Endothelial cell of umbilical vein (primary cell): ENCODE measurements around the gene TP73.

Source experiments
- CTCF ChIP-seq, 2 donors: IDR thresholded peaks; 1 replicate in 1 of 2; 2 replicates in 1 of 2; pipeline ENCODE4 v1.5.1; 2011; ENCODE audit warnings: low read length in 2 of 2, mild to moderate bottlenecking in 2 of 2, moderate library complexity in 2 of 2, control low read depth in 1 of 2, inconsistent platforms in 1 of 2, low read depth in 1 of 2; ENCODE audit not compliant: insufficient read depth in 1 of 2; ENCODE audit errors: extremely low read depth in 1 of 2
- GATA2 ChIP-seq: IDR thresholded peaks from 2 replicates; pipeline ENCODE4 v1.7.0; 2011; ENCODE audit warnings: low read depth, mild to moderate bottlenecking, moderate library complexity, mixed read lengths, low read length; ENCODE audit not compliant: insufficient read length, insufficient read depth
- JUN ChIP-seq: IDR thresholded peaks from 2 replicates; pipeline ENCODE4 v1.6.1; 2011; ENCODE audit warnings: borderline replicate concordance, low read depth; ENCODE audit not compliant: insufficient read length, insufficient read depth
- MAX ChIP-seq: IDR thresholded peaks from 2 replicates; pipeline ENCODE4 v1.6.1; 2011; ENCODE audit not compliant: insufficient read depth, insufficient read length
- POLR2AphosphoS5 ChIP-seq: IDR thresholded peaks from 2 replicates; pipeline ENCODE4 v1.6.1; 2012; ENCODE audit warnings: low read depth, mild to moderate bottlenecking, control low read depth, low read length, moderate library complexity; ENCODE audit not compliant: insufficient read depth

GRCh38 chr1:3683197-3683596 lies 30.9 kb downstream of the TP73 start:
- TF ChIP-seq CTCF (IDR thresholded peaks at IDR 0.05; ENCODE audit: extremely low read depth in 1 of 2, insufficient read depth in 1 of 2, low read depth in 1 of 2, low read length in 2 of 2) (no peak), POLR2AphosphoS5 (no peak), GATA2 (no peak), MAX (no peak), JUN (no peak)
